Measurements from ENCODE around the gene MFN2. TPM values are rescaled to one million over a fixed set of nuclear protein-coding genes. Genes with fewer than 3 reads are reported as not detected.

MFN2 gene
- total and polyA plus RNA-seq, 2 experiments from 2014 or later: 15.1 to 40.4 TPM

DNA sequence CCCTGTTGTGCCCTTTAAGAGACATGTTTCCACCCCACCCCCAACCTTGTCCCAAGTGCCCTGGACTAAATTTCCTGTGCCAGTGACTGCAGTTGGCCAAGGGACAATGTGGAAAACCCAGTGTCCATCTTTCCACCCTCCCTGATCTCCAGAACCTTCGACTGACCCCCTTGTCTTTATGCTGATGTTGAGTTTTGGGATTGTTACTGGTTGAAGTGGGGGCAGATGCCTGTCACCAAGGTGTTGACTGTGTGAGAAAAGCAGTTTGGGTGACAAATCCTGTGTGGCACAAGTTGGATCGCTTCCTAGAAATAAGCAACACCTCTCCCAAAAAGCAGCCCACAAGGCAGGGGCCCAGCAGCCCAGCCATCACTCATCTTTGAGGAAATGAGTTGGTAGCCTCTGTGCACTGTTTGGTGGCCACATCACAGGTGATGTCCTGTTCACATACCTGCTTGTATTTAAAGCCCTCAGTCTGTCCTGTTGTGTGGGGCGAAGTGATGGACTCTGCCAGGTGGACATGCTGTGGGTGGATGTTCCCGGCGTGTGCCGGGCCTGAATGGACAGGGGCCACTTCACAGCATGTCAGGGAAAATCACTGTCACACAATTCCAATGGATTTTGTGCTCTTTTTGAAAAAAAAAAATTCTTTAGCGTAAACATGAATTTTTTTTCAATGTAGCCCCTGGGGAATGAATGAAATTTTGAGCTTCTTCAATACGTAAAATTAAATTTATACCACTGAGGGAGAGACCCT is 32.5 kb downstream of the MFN2 start (continued):
- no peak for TF ChIP-seq REST (IDR thresholded peaks at IDR 0.05; ENCODE audit: unreplicated experiment)
- no peak for TF ChIP-seq ZNF114 (CRISPR knock-in tag; IDR thresholded peaks at IDR 0.05)
- no peak for TF ChIP-seq EZH2 (IDR thresholded peaks at IDR 0.05; ENCODE audit: low read depth, unreplicated experiment)
- no peak for TF ChIP-seq POLR2AphosphoS5 (IDR thresholded peaks at IDR 0.05; ENCODE audit: low read depth)

DNA sequence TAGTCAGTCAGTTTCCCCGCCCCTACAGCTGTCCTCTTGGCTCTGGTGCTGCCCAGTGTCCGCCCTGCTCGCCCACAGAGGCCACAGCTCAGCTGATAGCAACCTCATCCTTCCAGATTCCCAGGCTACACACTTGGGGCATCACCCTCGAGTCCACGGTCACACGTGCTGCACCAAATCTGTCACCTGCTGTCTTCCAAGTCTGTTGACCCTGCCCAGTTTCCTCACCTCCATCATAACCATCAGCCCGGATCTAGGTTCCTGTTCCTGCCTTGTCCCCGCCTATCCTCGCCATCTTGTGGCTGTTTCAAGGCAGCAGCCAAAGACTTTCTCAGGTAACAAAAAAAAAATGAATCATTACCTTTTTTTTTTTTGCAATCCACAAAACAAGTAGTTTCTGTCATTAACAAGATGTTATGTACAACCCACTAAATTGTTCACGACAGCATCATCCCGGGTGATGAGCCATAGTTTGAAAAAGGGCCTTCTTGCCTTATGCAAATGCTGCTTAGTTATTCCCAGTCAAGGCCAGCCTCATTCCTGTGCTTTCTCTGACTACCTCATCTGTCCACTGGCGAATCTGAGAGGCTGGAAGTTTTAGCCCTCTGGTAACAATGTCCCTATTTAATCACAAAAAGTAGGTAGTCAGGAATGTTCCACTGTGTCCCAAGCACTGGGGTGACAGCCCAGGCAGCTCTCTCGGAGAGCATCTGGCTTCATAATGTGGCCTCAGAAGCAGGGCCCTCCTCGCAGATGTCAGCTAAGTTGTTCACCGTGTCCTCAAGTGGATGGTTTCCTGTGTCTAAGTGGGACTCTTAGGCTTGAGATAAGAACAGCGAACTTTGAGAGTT is 34.1 kb downstream of the MFN2 start:
- Histone ChIP-seq H4K20me1 (replicated peaks; ENCODE audit: insufficient read depth) (no peaks in the 10 kb centered on the region; the same call in 1 of the 2 replicates), H2AFZ (no peak overlapping the region), H3K4me3 (no peak overlapping the region), H3K27ac (ENCODE audit: low read depth) (peak overlapping the region; percentile 89), H3K4me2 (no peak overlapping the region), H3K36me3 (ENCODE audit: insufficient read depth) (no peaks in the 10 kb centered on the region; the same call in none of the 2 replicates), H3K9me2 (ENCODE audit: insufficient read depth) (no peaks in the 10 kb centered on the region), H3F3A (replicated peaks; ENCODE audit: low read depth) (peaks cover 5% of the 10 kb centered on the region; the same call in 1 of the 2 replicates), H3K27me3 (ENCODE audit: insufficient read depth) (no peaks in the 10 kb centered on the region), H3K79me2 (replicated peaks; ENCODE audit: insufficient read depth) (no peaks in the 10 kb centered on the region), H3K4me1 (ENCODE audit: insufficient read depth) (no peaks in the 10 kb centered on the region)
- Mint-ChIP-seq H3K36me3 (ENCODE audit: low read depth) (peaks cover 38% of the 10 kb centered on the region), H3K9me3 (peaks cover 3% of the 10 kb centered on the region; the same call in 2 of the 3 replicates), H3K4me3 (no peak overlapping the region; the same call in 2 of the 3 replicates), H3K4me1 (peaks cover 6% of the 10 kb centered on the region; the same call in 2 of the 3 replicates), H3K27me3 (ENCODE audit: insufficient read depth, low read depth, poor library complexity) (peaks cover 6% of the 10 kb centered on the region), H3K27ac (peak overlapping the region; percentile 14; the same call in 1 of the 2 replicates)
- DNase-seq (ENCODE audit: low spot score) (peak; percentile 65), ATAC-seq (peak; percentile 19; the same call in 2 of the 3 replicates)
- TF ChIP-seq STAT1 (IDR thresholded peaks at IDR 0.05; ENCODE audit: unreplicated experiment) (no peak), CTCF (conservative IDR thresholded peaks at IDR 0.05; ENCODE audit: low read depth in 2 of 2) (peak; percentile 55 to 58), ZNF462 (CRISPR knock-in tag; IDR thresholded peaks at IDR 0.05) (no peak)
